ENCODE results near the gene RPL14.

Gene RPL14

GRCh38 chr3:40511031-40511718 lies 54.0 kb downstream of the RPL14 start:
- in situ Hi-C loops (cut with MboI; ENCODE audit: low pct_unique_long_range_greater_than_20kb, low sequenced_read_pairs), result no loop called here

GRCh38 chr3:40516201-40516600 lies 59.1 kb downstream of the RPL14 start:
- DNase-seq, result no peak
- in situ Hi-C loops (cut with MboI; ENCODE audit: low pct_unique_long_range_greater_than_20kb, low sequenced_read_pairs), result no loop called here

More at GRCh38 chr3:40511031-40511718, 54.0 kb downstream of the RPL14 start:
- no peak for DNase-seq

GRCh38 chr3:40518067-40518466 lies 60.9 kb downstream of the RPL14 start:
- in situ Hi-C loops (cut with MboI; ENCODE audit: low pct_unique_long_range_greater_than_20kb, low sequenced_read_pairs), result no loop called here

More at GRCh38 chr3:40518067-40518466, 60.9 kb downstream of the RPL14 start:
- no peak for DNase-seq
